SJSA1 (cell line): Measurements from ENCODE around the gene KIR2DL3. TPM values are rescaled to one million over a fixed set of nuclear protein-coding genes. Genes with fewer than 3 reads are reported as not detected.
"Not testable (repeated sequence)": the region's sequence is repeated elsewhere in the genome, so short reads cannot be mapped to it uniquely, and the experiment has no call there.

Experiments used
- DNase-seq, 2 experiments: peaks; one replicate each; pipeline ENCODE4 v3.0.0-alpha.2; 2015 to 2020; ENCODE audit warnings: low spot score in 2 of 2, low read depth in 1 of 2
- H3K27ac ChIP-seq: fragments of 250-450 bp; sonication (Bioruptor Pico); 2 replicates; pipeline ENCODE4 v1.5.1; 2020; ENCODE audit warnings: mild to moderate bottlenecking, moderate library complexity
- H3K27me3 ChIP-seq: fragments of 250-450 bp; sonication (Bioruptor Pico); replicated peaks from 2 replicates; pipeline ENCODE4 v1.5.1; 2020; ENCODE audit warnings: mild to moderate bottlenecking, moderate library complexity
- H3K36me3 ChIP-seq: fragments of 250-450 bp; sonication (Bioruptor Pico); 2 replicates; pipeline ENCODE4 v1.5.1; 2020; ENCODE audit warnings: mild to moderate bottlenecking
- H3K4me1 ChIP-seq: fragments of 250-450 bp; sonication (Bioruptor Pico); replicated peaks from 2 replicates; pipeline ENCODE4 v1.6.1; 2021; ENCODE audit warnings: mild to moderate bottlenecking
- H3K4me3 ChIP-seq: fragments of 250-450 bp; sonication (Bioruptor Pico); 2 replicates; pipeline ENCODE4 v1.5.1; 2020; ENCODE audit warnings: mild to moderate bottlenecking
- H3K9me3 ChIP-seq: fragments of 250-450 bp; sonication (Bioruptor Pico); replicated peaks from 2 replicates; pipeline ENCODE4 v1.5.1; 2020; ENCODE audit warnings: mild to moderate bottlenecking
- total RNA-seq: library from RNA; depleted of rRNA; stranded (reverse); fragments of >200 nt; shearing (Covaris generic); gene quantifications from 2 replicates; pipeline ENCODE4 v1.2.3, GENCODE V29; 2014

Gene KIR2DL3
- total RNA-seq, 1 experiment from 2014 or later, result not detected

DNA sequence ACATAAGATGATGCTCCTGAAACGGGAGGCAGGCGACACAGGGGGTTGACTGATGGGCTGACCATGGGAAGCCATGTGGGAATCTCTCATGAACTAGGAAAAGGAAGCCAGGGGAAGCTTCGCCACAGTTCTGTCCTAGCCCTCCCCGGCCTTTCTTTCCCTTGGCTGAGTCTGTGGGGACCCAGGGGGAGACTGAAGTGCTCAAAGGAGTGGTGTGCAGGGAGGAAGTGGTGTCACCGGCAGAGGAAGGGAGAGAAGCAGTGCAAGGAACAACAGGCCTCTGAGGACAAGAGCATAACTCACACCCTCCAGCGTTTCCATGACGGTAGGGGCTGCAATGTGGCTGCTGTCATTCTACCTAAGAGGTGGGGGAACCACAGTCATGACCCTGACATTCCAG is 13.0 kb upstream of the KIR2DL3 start:
- no peaks in the 10 kb centered on the region; the same call in 1 of the 2 replicates for H3K27me3 ChIP-seq
- no peak overlapping the region for H3K27ac ChIP-seq
- H3K4me1 ChIP-seq, result no peaks in the 10 kb centered on the region
- H3K9me3 ChIP-seq, result 0 out of 2 replicates have a peak, but pooled peaks cover 3% of the 10 kb centered on the region
- no peaks in the 10 kb centered on the region for H3K36me3 ChIP-seq
- peak in 1 of 2 experiments; percentile 13 for DNase-seq
- no peak overlapping the region for H3K4me3 ChIP-seq

DNA sequence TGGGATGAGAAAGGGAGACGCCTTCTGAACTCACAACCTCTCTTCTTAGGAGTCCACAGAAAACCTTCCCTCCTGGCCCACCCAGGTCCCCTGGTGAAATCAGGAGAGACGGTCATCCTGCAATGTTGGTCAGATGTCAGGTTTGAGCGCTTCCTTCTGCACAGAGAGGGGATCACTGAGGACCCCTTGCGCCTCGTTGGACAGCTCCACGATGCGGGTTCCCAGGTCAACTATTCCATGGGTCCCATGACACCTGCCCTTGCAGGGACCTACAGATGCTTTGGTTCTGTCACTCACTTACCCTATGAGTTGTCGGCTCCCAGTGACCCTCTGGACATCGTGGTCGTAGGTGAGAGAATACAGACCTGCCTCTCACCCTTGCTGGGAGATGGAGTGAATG is 10.8 kb upstream of the KIR2DL3 start:
- no peaks in the 10 kb centered on the region for H3K9me3 ChIP-seq
- H3K27ac ChIP-seq, result no peak overlapping the region
- no peaks in the 10 kb centered on the region for H3K36me3 ChIP-seq
- H3K4me3 ChIP-seq, result no peak overlapping the region
- no peaks in the 10 kb centered on the region; the same call in 1 of the 2 replicates for H3K27me3 ChIP-seq
- no peaks in the 10 kb centered on the region for H3K4me1 ChIP-seq
- DNase-seq, result no peak

DNA sequence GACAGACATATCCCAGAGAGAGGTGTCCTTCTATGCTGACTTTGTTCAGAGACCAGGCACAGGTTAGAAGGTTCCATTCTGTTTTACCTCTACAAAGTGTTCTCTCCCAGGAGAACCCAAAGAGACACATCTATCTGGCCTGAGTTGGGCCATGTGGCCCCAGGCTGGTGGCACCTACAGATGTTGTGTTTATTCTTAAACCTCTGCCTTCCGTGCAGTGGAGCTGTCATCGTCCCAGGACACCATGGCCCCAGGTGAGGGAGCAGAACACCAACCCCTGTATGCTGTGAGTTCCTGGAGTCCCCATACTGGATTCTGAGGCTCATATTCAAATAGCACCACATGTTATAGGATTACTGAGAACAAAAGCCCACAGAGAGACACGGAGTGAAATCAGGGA is 10.1 kb upstream of the KIR2DL3 start:
- Histone ChIP-seq H3K4me3 (no peak overlapping the region), H3K9me3 (no peaks in the 10 kb centered on the region), H3K4me1 (no peaks in the 10 kb centered on the region), H3K36me3 (no peaks in the 10 kb centered on the region), H3K27me3 (no peaks in the 10 kb centered on the region; the same call in 1 of the 2 replicates), H3K27ac (no peak overlapping the region)
- DNase-seq, result no peak

DNA sequence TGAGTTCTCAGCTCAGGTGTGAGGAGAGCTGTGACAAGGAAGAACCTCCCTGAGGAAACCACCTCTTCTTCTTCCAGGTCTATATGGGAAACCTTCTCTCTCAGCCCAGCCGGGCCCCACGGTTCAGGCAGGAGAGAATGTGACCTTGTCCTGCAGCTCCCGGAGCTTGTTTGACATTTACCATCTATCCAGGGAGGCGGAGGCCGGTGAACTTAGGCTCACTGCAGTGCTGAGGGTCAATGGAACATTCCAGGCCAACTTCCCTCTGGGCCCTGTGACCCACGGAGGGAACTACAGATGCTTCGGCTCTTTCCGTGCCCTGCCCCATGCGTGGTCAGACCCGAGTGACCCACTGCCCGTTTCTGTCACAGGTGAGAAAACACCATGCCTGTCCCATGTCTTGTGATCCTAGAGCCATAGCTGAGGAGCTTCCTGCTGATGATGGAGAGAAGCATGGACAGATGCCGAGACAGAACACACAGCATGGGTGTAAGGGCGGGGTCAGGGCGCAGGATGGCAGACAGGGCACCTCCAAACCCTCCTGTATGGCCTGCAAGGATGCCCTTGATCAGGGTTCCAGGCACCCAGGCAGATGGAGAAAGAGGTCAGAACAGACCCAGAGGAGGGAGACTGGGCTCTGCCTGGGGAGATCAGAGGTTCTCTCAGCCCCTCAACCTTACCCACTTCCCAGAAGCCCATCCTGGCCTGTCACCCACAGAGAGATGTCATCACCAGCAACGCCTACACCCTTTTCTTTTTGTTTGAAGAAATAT is 8.7 kb upstream of the KIR2DL3 start:
- Histone ChIP-seq H3K36me3 (no peaks in the 10 kb centered on the region), H3K9me3 (no peaks in the 10 kb centered on the region), H3K27me3 (no peaks in the 10 kb centered on the region), H3K4me3 (no peak overlapping the region), H3K4me1 (no peaks in the 10 kb centered on the region), H3K27ac (no peak overlapping the region)
- DNase-seq, result no peak

DNA sequence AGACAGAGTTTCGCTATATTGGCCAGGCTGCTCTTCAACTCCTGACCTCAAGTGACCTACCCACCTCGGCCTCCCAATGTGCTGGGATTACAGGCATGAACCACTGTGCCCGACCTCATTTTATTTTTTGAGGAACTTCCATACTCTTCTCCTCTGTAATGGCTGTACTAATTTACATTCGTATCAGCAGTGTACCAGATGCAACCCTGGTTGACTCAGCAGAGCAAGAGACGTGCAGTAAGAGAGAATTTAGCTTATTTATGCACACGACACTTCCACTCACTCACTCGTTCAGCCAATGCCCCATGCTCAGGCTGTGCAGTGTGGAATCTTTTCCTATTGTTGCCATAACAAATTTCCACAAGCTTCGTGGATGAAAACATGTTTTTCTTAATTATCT is 7.1 kb upstream of the KIR2DL3 start:
- no peaks in the 10 kb centered on the region for H3K36me3 ChIP-seq
- DNase-seq, result no peak
- no peaks in the 10 kb centered on the region for H3K9me3 ChIP-seq
- H3K4me3 ChIP-seq, result no peak overlapping the region
- H3K4me1 ChIP-seq, result no peaks in the 10 kb centered on the region
- H3K27ac ChIP-seq, result no peak overlapping the region
- no peaks in the 10 kb centered on the region for H3K27me3 ChIP-seq

DNA sequence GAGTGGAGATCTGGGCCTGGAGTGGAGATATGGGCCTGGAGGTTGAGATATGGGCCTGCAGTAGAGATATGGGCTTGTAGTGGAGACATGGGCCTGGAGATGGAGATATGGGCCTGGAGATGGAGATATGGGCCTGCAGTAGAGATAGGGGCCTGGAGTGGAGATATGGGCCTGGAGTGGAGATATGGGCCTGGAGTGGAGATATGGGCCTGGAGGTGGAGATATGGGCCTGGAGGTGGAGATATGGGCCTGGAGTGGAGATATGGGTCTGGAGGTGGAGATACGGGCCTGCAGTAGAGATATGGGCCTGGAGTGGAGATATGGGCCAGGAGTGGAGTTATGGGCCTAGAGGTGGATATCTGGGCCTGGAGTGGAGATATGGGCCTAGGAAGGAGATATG is 402 bp downstream of the KIR2DL3 start:
- no peak for DNase-seq
- H3K36me3 ChIP-seq, result no peaks in the 10 kb centered on the region
- H3K9me3 ChIP-seq, result no peaks in the 10 kb centered on the region
- H3K4me3 ChIP-seq, result no peak overlapping the region
- no peaks in the 10 kb centered on the region for H3K27me3 ChIP-seq
- H3K4me1 ChIP-seq, result no peaks in the 10 kb centered on the region
- no peak overlapping the region for H3K27ac ChIP-seq

DNA sequence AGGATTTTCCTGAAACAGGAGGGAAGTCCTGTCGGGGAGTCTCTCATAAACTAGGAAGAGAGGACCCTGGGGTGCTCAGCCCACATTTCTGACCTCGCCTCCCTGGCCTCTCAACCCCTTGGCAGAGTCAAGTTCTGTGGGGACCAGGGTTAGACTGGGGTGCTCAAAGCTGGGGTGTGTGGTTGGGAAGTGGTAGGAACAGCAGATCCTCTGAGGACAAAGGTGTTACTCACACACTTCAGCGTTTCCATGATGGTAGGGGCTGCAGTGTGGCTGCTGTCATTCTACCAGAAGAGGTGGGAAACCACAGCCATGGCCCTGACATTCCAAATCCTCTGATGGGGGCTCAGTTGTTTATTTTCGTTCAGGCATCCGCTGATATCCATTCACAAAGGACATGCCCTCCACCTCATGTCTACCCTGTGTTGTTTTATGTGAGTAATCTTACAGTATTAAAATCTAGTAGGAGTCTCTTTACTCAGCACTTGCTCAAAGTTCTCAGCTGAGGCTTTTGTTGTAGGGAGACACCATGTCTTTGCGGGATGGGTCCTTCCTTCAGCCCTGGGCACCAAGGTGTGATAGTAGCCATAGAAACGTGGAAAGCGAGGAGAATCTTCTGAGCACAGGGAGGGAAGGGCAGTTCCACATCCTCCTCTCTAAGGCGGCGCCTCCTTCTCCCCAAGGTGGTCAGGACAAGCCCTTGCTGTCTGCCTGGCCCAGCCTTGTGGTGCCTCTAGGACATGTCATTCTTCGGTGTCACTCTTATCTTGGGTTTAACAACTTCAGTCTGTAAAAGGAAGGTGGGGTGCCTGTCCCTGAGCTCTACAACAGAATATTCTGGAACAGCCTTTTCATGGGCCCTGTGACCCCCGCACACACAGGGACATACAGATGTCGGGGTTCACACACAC is 1.5 kb downstream of the KIR2DL3 start:
- Histone ChIP-seq H3K4me3 (no peak overlapping the region), H3K27me3 (no peaks in the 10 kb centered on the region), H3K4me1 (no peaks in the 10 kb centered on the region), H3K36me3 (no peaks in the 10 kb centered on the region), H3K9me3 (no peaks in the 10 kb centered on the region), H3K27ac (no peak overlapping the region)
- peak in 1 of 2 experiments; percentile 44 for DNase-seq

DNA sequence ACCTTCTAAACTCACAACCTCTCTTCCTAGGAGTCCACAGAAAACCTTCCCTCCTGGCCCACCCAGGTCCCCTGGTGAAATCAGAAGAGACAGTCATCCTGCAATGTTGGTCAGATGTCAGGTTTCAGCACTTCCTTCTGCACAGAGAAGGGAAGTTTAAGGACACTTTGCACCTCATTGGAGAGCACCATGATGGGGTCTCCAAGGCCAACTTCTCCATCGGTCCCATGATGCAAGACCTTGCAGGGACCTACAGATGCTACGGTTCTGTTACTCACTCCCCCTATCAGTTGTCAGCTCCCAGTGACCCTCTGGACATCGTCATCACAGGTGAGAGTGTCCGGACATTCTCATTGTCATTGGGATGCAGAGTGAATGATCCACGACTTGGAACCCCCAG is 3.6 kb downstream of the KIR2DL3 start:
- not testable (repeated sequence) for H3K27ac ChIP-seq, H3K36me3 ChIP-seq, H3K27me3 ChIP-seq

DNA sequence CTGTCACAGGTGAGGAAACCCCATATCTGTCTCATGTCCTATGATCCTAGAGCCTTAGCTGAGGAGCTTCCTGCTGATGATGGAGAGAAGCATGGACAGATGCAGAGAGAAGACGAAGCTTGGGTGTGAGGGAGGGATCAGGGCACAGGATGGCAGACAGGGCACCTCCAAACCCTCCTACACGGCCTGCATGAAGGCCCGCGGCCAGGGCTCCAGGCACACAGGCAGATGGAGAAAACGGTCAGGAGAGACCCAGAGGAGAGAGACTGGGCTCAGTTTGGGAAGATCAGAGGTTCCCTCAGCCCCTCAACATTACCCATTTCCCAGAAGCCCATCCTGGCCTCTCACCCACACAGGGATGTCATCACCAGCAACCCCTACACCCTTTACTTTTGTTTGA is 5.8 kb downstream of the KIR2DL3 start:
- H3K9me3 ChIP-seq, H3K27ac ChIP-seq, H3K4me3 ChIP-seq, H3K36me3 ChIP-seq, H3K27me3 ChIP-seq, H3K4me1 ChIP-seq, DNase-seq: not testable (repeated sequence)

More for the DNA sequence above, 3.6 kb downstream of the KIR2DL3 start:
- H3K4me3 ChIP-seq, H3K9me3 ChIP-seq, DNase-seq, H3K4me1 ChIP-seq: not testable (repeated sequence)

DNA sequence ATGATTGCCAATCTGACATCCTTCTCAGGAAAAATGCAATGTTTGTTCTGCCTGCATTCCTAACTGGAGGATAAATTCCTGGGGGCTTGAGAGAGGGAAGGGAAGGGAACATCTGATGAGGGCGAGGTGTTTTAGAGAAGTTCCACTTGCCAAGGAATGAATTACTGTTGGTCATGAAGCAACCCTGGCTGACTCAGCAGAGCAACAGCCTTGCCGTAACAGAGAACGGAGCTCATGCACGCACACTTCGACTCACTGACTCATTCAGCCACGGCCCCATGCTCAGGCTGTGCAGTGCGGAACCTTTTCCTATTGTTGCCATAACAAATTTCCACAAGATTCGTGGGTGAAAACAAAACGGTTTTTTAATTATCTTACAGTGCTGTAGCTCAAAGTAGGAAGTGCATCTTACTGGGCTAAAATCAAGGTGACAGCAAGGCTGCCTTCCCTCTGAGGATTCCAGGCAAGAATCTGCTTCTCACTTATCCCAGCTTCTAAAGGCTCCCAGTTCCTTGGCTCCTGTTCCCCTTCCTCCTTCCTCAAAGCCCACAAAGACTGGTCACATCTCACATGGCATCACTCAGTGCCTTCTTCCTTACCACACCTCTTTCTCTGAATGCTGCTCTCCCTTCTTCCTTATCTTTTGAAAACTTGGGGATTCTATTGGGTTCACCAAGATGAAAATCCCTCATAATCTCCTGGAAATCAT is 9.5 kb downstream of the KIR2DL3 start:
- H3K4me1 ChIP-seq, H3K4me3 ChIP-seq, H3K36me3 ChIP-seq, H3K27me3 ChIP-seq, H3K9me3 ChIP-seq: not testable (repeated sequence)
- H3K27ac ChIP-seq, result peak overlapping the region; percentile 19; the same call in 1 of the 2 replicates
- DNase-seq, result peak; percentile 52 to 71

DNA sequence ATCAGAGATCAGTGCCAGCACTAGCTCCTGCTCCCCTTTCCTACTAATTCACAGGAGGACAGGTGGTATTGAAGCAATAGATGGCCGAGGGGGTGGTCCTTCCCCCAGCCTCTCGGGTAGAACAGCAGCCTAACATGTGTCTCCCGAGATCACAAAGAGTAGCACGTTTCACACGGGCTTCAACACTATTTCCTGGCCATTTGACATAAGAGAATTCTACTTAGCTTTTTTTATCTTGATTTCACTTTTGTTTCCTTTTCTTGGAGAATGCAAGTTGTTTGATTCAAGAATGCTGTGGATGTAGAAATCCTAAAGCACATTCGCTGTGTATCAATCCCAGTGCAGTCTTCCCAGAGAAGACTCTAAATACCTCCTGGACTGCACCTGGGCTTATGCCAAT is 12.0 kb downstream of the KIR2DL3 start:
- not testable (repeated sequence) for H3K27ac ChIP-seq, DNase-seq, H3K4me1 ChIP-seq, H3K36me3 ChIP-seq, H3K4me3 ChIP-seq, H3K27me3 ChIP-seq, H3K9me3 ChIP-seq

DNA sequence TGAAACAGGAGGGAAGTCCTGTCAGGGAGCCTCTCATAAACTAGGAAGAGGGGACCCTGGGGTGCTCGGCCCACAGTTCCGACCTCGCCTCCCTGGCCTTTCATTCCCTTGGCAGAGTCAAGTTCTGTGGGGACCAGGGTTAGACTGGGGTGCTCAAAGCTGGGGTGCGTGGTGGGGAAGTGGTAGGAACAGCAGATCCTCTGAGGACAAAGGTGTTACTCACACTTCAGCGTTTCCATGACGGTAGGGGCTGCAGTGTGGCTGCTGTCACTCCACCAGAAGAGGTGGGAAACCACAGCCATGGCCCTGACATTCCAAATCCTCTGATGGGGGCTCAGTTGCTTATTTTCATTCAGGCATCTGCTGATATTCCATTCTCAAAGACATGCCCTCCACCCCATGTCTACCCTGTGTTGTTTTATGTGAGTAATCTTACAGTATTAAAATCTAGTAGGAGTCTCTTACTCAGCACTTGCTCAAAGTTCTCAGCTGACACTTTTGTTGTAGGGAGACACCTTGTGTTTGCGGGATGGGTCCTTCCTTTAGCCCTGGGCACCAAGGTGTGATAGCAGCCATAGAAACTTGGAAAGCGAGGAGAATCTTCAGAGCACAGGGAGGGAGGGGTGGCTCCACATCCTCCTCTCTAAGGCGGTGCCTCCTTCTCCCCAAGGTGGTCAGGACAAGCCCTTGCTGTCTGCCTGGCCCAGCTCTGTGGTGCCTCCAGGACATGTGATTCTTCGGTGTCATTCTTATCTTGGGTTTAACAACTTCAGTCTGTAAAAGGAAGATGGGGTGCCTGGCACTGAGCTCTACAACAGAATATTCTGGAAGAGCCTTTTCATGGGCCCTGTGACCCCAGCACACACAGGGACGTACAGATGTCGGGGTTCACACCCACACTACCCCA is 18.1 kb downstream of the KIR2DL3 start:
- not testable (repeated sequence) for H3K4me3 ChIP-seq, H3K27me3 ChIP-seq, H3K4me1 ChIP-seq, H3K36me3 ChIP-seq, H3K9me3 ChIP-seq, DNase-seq, H3K27ac ChIP-seq

DNA sequence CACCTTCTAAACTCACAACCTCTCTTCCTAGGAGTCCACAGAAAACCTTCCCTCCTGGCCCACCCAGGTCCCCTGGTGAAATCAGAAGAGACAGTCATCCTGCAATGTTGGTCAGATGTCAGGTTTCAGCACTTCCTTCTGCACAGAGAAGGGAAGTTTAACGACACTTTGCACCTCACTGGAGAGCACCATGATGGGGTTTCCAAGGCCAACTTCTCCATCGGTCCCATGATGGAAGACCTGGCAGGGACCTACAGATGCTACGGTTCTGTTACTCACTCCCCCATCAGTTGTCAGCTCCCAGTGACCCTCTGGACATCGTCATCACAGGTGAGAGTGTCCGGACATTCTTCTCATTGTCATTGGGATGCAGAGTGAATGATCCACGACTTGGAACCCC is 20.3 kb downstream of the KIR2DL3 start:
- DNase-seq, H3K4me3 ChIP-seq, H3K36me3 ChIP-seq, H3K9me3 ChIP-seq, H3K4me1 ChIP-seq, H3K27me3 ChIP-seq, H3K27ac ChIP-seq: not testable (repeated sequence)
